Activated T-cell treated with anti-CD3 and anti-CD28 coated beads for 48 hours (primary cell): Measurements from ENCODE around the gene SLAMF6.
"Not testable (repeated sequence)": the region's sequence is repeated elsewhere in the genome, so short reads cannot be mapped to it uniquely, and the experiment has no call there.

Source experiments
- DNase-seq: peaks from one replicate; pipeline ENCODE4 v3.0.0-alpha.2; 2020; ENCODE audit warnings: low read depth

SLAMF6 gene

GRCh38 chr1:160522622-160523345 is at the start of gene SLAMF6:
Gene SLAMF6 (minus strand): TSS chr1:160523255. CDS start chr1:160523192, 63 bp downstream.
- DNase-seq = peak; percentile 30

GRCh38 chr1:160570840-160571239 is 47.8 kb upstream of the SLAMF6 start:
- DNase-seq = no peak

- DNase-seq = no peak
Observed at GRCh38 chr1:160569806-160570205, 46.8 kb upstream of the SLAMF6 start.

GRCh38 chr1:160567858-160568682 is 45.0 kb upstream of the SLAMF6 start:
- DNase-seq = peak; percentile 50

- no peak for DNase-seq
Observed at GRCh38 chr1:160567341-160567740, 44.3 kb upstream of the SLAMF6 start.

GRCh38 chr1:160565564-160565963 is 42.5 kb upstream of the SLAMF6 start:
- DNase-seq = no peak

- DNase-seq = not testable (repeated sequence)
Observed at GRCh38 chr1:160563230-160563629, 40.2 kb upstream of the SLAMF6 start.

GRCh38 chr1:160562745-160563144 is 39.7 kb upstream of the SLAMF6 start:
- not testable (repeated sequence) for DNase-seq

- no peak for DNase-seq
Observed at GRCh38 chr1:160560806-160561205, 37.8 kb upstream of the SLAMF6 start.

- DNase-seq = no peak
Observed at GRCh38 chr1:160560045-160560705, 37.1 kb upstream of the SLAMF6 start.

GRCh38 chr1:160559437-160559836 is 36.4 kb upstream of the SLAMF6 start:
- DNase-seq = not testable (repeated sequence)

- DNase-seq = no peak
Observed at GRCh38 chr1:160558660-160559380, 35.8 kb upstream of the SLAMF6 start.

GRCh38 chr1:160553778-160554177 is 30.7 kb upstream of the SLAMF6 start:
- no peak for DNase-seq

- no peak for DNase-seq
Observed at GRCh38 chr1:160552425-160552824, 29.4 kb upstream of the SLAMF6 start.

- DNase-seq = peak; percentile 63
Observed at GRCh38 chr1:160550572-160551034, 27.5 kb upstream of the SLAMF6 start.

GRCh38 chr1:160549665-160550006 is 26.6 kb upstream of the SLAMF6 start:
- no peak for DNase-seq

GRCh38 chr1:160548960-160549664 is 26.1 kb upstream of the SLAMF6 start:
- DNase-seq = no peak

GRCh38 chr1:160548183-160548582 is 25.1 kb upstream of the SLAMF6 start:
- no peak for DNase-seq

- DNase-seq = no peak
Observed at GRCh38 chr1:160547422-160547821, 24.4 kb upstream of the SLAMF6 start.

- DNase-seq = no peak
Observed at GRCh38 chr1:160546942-160547341, 23.9 kb upstream of the SLAMF6 start.

- DNase-seq = no peak
Observed at GRCh38 chr1:160544647-160545046, 21.6 kb upstream of the SLAMF6 start.
